Left hindlimb (tissue), 1 donor: Measurements from ENCODE around the gene SLC13A5.
"Not testable (repeated sequence)": the region's sequence is repeated elsewhere in the genome, so short reads cannot be mapped to it uniquely, and the experiment has no call there.

Source experiments
- DNase-seq: peaks from one replicate; pipeline ENCODE4 v3.0.0-alpha.2; 2018

SLC13A5 gene

DNA sequence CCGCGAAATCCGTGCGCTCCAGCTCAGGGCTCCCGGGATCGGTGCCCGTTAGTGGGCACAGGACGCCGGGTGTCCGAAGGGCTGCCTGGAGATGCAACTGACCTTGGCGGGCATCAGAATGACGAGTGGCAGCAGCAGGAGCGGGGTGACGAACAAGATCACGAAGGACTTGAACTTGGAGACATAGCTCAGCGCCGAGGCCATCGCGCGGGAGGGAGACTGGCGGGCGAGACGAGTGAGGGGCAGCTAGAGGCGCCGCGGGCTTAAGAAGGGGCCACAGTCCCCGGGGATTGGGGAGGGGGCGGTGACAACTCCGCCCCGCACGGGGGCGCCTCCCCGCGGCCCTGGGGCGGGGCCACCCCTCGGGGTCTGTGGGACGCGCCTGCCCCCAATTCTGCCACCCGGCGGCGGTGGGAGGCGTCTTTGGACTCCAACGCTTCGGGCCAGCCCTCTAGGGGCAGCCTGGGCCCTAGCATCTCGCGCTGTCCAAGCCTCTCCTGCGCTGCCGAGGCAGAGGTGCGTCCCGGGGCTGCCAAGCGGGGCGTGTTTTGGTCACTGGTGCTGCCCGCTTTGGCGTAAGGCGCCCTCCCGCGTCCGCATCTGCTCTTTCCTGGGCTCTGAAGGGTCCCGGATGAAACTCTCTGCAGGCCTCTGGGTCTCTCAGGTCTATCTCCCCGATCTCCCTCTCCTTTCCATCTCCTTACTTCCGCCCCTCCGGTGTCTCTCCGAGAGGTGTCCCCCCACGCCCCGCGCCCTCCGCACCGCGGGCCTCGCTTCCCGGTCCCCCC, at the start of gene SLC13A5:
SLC13A5 (minus strand) TSS at position 240 of the 788 bp plus-strand sequence; CDS start at position 204, 36 bp downstream.
- DNase-seq: peak; percentile 73

DNA sequence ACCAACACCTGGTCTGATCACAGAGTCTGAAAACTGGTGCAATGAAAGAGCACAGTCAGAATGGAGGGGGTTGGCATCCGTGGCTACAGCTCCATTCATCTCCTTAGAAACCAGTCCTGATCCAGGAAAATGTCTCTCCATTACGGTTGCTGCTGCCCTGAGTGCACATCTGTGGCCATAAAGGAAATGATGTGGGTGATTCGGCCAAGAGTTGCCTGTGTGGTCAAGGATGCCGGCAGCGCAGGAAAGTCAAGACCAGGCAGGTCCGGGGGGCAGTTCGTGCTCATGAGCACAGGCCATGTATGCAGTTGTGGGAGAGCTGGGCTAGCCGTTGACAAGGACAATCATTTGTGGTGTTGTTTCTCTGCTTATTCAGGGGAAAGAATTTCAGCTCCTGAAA, 48.6 kb upstream of the SLC13A5 start:
- no peak for DNase-seq

- no peak for DNase-seq
Measured at GRCh38 chr17:6757747-6758146, 44.6 kb upstream of the SLC13A5 start.

GRCh38 chr17:6756425-6757031, 43.4 kb upstream of the SLC13A5 start:
- no peak for DNase-seq

DNA sequence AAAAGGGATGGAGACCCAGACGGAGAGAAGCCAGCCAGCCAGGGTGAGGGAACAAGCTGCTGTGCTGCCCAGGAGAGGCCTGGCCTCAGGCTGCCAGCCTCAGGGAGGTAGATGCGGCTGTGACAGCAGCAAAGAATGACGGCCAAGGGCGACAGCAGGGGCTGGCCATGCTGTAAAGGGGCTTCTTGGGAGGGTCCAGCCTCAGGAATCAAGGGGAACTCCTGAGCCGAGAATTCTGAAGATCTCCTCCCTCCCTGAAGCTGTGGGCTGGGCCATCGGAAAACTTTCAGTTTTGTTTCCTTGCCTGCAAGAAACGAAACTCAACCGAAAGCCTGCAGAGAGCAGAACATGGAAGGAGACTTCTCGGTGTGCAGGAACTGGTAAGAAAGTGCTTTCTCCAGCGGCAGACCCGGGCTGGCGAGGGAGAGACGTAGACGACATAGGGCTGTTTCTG, 42.6 kb upstream of the SLC13A5 start, which contains the start of gene XAF1:
XAF1 (plus strand) TSS at position 316 of the 454 bp plus-strand sequence; CDS start at position 349, 33 bp downstream.
- DNase-seq: peak; percentile 46

DNA sequence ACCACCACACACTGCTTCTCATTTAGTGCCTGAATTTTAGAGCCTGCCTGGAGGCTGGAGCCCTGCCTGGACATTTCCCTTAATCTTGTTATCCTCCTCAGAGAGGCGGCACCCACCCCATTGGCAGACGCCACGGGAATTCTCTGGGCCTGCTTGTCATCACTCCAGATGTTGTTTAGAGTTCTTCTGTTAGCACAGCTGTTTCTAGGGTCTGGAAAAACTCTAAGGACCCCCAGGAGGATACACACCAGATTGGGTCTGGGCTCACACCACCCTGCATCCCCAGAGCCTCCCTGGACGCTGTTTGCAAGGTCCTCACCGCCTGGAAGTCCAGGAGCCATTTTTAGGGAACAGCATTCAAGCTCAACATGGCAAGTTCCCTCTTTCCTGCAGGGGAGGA, 42.1 kb upstream of the SLC13A5 start:
- no peak for DNase-seq

- DNase-seq: no peak
Measured at GRCh38 chr17:6753546-6753945, 40.4 kb upstream of the SLC13A5 start.

DNA sequence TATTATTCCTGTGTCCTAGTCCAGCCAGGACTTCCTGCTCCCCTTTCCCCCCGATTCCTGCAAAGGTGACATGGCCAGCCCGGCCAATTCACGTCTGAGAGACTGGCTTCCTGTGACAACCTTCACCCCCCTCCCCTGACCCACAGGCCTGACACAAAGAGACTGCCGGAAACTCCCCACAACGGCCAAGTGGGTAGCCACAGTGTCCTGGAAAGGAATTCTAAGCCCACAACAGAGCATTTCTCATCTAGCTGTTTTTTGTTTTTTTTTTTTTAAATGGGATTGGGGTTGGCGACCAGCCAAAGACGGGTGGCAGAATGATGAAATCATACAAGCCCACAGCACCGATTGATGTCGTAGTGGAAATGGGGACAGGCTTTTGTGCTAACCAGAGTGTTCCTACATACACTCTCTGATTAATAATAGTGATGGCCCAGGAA, 39.9 kb upstream of the SLC13A5 start:
- peak; percentile 80 for DNase-seq

DNA sequence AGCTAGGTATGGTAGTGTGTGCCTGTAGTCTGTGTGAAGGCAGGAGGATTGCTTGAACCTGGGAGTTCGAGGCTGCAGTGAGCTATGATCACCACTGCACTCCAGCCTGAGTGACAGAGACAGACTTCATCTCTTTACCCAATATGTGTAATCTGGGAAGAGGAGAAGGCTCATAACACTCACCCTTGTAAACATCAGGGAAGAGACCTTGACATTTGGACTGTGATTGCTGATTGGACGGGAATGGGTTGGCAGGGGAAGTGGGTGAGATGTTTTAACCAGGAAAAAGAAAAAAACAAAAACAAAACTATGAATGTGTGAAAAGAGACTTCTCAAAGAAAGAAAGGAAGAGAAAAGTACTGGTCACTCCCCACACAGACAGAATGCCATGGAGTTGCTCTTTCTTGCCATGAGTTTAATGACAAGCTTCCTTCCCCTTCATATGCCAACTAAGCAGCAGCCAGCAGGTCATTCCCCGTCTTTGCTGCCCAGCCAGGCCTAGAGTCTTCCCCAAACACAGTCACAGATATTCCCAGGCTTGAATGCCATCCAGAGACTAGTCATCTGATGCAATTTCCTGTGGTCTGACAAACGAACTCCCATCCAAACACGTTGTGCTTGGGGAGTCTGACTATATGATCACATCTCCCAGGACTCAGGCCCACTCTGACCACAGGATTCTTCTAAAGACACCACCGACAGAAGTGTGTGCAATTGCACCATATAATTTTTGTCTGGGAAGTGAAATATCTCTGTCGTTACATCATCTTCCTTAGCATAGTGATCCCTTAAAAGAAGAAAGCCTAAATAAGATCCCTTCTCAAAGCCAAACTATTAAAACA, 39.1 kb upstream of the SLC13A5 start:
- peak; percentile 72 for DNase-seq

- DNase-seq: no peak
Measured at GRCh38 chr17:6749519-6749918, 36.4 kb upstream of the SLC13A5 start.

DNA sequence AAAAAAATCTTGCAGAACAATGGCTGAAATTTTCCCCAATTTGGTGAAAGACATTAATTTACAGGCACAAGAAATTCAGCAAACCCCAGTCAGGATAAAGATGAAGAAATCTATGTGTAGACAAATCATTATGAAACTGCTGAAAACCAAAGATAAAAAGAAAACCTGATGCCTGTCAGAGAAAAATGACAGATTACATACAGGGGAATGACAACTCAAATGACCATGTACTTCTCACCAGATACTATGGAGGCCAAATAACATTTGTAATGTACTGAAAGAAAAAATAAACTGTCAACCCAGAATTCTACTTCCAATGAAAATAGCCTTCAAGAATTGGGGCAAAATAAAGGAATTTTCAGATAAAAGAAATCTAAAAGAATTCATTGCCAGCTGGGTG, 35.4 kb upstream of the SLC13A5 start:
- no peak for DNase-seq

- DNase-seq: not testable (repeated sequence)
Measured at GRCh38 chr17:6746665-6747064, 33.5 kb upstream of the SLC13A5 start.

GRCh38 chr17:6729531-6729930, 16.4 kb upstream of the SLC13A5 start:
- DNase-seq: no peak

GRCh38 chr17:6724009-6724408, 10.8 kb upstream of the SLC13A5 start:
- DNase-seq: no peak

DNA sequence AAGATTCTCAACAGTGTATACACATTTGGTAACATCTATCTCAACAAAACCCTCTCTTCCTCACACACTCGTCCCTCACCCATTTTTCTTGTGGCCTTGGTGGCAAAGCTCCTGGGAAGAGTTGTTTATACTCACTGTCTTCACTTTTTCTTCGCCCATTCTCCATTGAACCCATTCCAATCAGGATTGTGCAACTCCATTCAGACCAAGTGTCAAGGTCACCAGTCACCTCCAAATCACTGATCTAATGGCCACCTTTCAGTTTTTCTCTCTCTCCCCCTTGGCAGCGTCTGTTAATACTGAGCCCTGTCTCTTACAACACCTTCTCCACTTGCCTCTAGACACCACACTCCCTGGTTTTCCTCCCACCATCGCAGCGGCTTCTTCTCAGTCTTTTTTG, 8.6 kb upstream of the SLC13A5 start:
- no peak for DNase-seq

DNA sequence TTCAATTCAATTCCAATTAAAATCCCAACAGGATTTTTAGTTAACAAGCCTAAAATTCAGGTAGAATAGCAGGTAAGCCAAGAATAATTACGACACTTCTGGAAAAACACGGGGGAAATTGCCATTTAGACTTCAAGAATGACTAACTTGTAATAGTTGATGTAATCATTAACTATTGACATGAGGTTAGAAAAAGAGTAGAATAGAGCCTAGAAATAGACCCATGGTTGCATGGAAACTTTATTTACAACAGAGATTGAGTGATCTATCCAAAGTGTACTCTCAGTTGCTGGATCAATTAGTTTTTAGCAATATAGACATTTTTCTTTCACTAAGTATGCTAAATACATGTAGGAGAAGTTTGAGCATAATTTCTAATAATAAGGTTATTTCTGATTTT, 3.6 kb upstream of the SLC13A5 start:
- DNase-seq: no peak

DNA sequence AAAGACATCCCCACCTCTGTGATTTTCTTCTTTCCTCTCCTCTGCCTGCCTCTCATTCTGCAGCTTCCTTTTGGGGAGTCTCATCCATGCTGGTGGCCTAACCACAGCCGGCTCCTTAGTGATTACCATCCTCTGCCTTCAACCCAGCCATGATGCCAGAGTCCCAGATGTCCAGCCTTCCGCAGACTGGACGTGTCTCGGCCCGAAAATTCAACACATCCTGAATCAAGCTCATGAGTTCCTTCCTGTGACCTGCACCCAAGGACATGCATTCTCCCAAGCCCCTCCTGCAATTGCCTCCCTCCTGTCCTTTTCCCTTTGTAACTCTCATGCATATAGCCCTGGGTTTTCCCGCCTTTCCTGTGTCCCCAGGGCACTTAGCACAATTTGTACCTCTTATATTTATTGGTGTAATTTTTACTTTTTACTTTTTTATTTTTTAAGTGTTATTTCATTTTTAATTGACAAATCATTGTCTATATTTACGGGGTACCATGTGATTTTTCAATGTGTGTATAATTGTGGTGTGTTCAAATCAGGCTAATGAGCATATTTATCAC, 1.2 kb upstream of the SLC13A5 start:
- DNase-seq: no peak

DNA sequence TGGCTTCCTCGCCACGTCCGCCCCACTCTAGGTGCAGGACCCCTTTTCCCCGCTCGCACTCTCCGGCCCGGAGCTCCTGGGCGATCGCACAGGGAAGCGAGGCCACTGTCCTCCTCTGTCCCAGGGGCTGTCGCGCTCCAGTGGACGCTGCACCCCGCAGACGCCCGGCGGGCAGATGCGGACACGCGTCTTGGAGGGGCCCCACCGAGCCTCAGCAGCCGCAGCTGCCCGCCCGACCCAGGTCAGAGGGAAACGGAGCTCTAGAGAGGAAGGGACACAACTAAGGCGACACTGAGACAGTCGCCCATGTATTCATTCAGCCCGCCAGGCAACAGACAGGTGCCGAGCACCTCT, 726 bp upstream of the SLC13A5 start:
- DNase-seq: no peak

DNA sequence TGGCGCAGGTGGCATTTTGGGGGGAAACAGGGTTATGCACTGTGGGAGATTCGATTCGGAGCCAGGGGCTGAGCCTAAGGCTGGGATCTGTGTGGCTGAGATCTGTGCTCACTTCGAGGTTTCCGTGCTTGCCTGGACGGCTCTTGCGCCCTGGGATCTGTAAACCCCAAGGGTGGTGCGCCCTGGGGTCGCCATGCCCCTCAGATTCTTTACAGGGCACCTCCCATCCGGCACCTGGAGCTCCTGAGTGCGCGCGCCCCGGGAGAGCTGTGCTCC, 377 bp downstream of the SLC13A5 start:
- no peak for DNase-seq

- peak; percentile 55 for DNase-seq
Measured at GRCh38 chr17:6712058-6712853, 913 bp downstream of the SLC13A5 start.

- DNase-seq: no peak
Measured at GRCh38 chr17:6711681-6712057, 1.5 kb downstream of the SLC13A5 start.

DNA sequence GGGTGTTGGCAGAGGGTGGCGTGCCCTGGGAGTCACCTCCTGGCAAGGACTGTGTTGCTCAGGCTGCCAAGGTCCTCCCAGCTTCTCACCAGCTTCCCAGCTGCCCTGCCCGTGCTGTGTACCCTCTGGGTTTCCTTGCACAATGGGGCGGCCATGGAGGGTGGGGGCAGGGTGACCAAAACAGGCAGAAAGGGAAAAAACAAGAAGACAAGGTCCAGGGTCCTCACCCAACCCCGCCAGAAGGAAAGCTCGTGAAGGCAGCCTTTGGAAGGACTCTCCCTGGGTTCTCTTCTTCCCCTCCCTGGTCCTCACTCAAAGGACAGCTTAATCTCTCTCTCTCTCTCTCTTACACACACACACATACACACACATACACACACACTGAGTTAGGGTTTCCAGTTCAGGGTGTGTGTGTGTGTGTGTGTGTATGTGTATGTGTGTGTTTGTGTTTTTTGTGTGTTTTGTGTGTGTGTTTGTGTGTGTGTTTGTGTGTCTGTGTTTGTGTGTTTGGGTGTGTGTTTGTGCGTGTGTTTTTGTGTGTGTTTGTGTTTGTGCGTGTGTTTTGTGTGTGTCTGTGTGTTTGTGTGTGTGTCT, 2.0 kb downstream of the SLC13A5 start:
- no peak for DNase-seq
